NCI-H748 treated with DMSO at 0.1 percent for 48 hours (cell line): ENCODE results near the gene FAM222A.
"Not testable (repeated sequence)": the region's sequence is repeated elsewhere in the genome, so short reads cannot be mapped to it uniquely, and the experiment has no call there.

ENCODE experiments used
- DNase-seq: peaks from one replicate; lab custom pipeline; 2025; lab: John Stamatoyannopoulos, UW

Gene FAM222A

DNA sequence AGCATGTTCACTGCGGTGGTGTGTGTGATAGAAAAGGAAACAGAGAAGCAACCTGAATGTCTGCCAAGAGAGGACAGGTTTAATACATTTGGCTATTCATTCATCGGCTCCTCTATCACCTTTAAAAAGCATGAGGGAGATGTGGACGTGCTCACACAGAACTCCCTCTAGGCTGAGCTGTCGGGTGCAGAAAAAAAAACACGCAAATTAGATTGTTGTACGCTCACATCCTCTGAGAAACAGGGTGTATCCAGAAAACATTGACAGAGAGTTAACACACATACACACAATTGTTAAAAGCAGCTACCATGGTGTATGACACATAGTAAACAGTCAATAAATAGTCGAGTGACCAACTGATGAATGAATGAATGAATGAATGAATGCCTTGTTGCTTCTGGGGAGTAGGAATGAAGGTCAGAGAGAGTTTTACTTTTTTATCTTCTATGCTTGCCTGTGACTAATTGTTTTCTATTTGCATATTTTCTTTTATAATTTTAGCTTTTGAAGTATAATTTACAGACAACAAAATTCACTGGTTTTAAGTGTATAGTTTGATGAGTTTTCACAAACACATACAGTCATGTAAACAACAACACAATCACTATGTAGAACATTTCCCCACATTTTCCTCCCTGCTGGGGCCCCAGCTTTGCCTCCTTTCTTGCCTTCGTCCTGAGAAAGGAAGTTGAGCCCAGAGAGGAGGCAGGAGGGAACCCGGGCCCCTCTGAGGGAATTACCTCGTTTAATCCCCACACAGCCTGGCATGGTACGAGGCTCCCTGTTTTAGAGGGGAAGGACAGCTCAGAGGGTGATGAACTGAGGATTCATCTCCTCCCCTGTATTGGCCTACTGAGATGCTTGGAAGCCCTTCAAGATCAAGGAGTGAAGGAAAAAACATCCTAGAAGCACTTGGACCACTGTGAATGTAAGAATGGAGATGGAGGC is 19.7 kb upstream of the FAM222A start:
- no peak for DNase-seq

DNA sequence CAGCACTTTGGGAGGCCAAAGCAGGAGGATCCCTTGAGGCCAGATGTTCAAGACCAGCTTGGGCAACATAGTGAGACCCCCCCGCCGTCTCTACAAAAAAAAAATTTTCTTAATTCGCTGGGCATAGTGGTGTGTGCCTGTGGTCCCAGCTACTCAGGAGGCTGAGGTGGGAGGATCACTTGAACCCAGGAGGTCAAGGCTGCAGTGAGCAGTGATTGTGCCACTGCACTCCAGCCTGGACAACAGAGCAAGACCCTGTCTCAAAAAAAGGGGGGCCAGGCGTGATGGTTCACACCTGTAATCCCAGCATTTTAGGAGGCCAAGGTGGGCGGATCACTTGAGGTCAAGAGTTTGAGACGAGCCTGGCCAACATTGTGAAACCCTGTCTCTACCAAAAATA is 19.0 kb upstream of the FAM222A start:
- not testable (repeated sequence) for DNase-seq

DNA sequence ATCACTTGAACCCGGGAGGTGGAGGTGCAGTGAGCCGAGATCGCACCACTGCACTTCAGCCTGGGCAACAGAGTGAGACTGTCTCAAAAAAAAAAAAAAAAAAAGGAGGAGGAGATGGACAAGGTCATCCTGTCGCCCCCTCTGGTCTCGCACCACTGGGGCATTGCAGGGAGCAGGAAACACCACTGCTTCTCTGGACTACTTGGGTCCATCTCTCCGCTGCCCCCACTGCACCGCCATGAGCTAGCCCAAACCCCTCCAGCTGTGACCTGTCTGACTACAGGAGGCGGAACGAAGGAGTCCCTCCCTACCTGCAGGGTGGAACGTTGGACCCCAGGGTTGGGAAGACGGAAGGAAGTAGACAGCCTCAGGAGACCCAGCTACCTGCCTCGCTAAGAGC is 18.2 kb upstream of the FAM222A start:
- no peak for DNase-seq

DNA sequence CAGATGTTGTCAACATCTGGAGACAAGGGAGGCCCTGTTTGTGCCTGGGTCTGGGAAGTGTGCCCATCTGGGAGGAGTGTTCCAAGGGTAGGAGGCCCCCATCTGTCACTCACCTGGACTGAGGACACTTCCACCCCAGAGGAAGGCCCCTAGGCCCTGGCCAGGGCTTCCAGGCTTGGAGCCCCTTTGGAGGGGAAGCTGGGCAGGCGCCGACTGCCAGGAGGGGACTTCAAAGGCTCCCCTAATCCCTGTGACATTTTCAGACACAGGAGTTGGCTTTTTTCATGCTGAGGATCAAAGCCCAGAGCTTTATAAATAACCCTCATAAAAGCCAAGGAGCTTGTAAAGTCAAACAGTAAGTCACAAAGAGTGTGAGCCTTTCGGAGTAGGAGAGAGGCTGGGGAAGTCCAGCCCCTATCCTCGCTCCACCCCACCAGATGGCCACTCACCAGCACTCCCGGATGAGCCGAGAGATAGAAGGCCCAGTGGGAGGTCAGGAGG is 17.6 kb upstream of the FAM222A start:
- DNase-seq = no peak

- DNase-seq = no peak
Measured at GRCh38 chr12:109696485-109697269, 16.9 kb upstream of the FAM222A start.

- no peak for DNase-seq
Measured at GRCh38 chr12:109697270-109697553, 16.4 kb upstream of the FAM222A start.

GRCh38 chr12:109697877-109698468 is 15.7 kb upstream of the FAM222A start:
- no peak for DNase-seq

- no peak for DNase-seq
Measured at GRCh38 chr12:109698820-109699219, 14.8 kb upstream of the FAM222A start.

GRCh38 chr12:109701064-109701463 is 12.6 kb upstream of the FAM222A start:
- DNase-seq = no peak

GRCh38 chr12:109702111-109702841 is 11.3 kb upstream of the FAM222A start:
- DNase-seq = no peak

- no peak for DNase-seq
Measured at GRCh38 chr12:109703684-109704083, 9.9 kb upstream of the FAM222A start.

DNA sequence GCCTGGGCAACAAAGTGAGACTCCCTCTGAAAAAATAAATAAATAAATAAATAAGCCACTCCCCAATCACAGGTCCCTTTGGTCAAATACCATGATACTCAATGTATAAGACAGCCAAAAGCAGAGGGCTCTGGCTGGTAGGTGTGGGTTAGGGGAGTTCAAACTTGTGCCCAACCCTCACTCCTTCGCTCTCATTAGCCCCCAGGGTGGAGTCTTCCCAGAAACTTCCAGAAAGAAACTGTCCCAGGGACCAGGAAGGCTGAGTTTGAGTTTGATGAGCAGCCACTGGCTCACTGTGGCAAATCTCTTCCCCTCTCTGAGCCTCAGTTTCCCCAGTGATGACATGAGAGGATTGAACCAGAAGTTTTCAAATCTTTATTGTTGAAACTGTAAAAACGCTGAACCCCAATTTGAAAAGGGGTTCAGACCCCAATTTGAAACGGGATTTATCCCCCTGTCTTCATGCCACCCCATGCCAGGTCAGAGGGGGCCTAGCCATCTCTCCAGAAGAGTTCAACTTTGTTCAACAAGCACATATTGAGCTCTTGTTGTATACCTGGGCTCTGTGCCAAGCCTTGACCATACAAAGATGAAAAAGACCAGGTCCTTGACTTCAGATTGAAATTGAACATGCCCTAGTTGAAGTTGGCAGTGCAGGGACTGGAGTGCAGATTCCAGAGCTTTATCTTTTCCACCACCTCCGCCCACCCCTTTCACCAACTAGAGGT is 9.1 kb upstream of the FAM222A start:
- no peak for DNase-seq

DNA sequence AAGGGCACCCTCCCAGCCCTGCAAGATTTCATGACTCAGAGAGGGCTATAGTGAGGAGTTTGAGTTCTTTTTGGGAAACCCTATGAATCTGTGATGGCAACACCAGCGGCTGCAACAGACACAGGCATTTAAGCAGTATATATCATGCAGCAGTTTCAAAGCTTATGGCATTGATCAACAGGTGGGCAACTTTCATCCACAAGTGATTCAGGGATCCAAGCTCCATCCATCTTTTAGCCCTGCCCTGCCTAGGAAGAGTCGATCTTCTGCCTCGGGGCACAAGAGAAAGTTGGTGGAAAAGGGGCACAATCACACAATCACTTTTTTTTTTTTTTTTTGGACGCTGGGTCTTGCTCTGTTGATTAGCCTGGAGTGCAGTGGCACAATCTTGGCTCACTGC is 8.3 kb upstream of the FAM222A start:
- DNase-seq = no peak

GRCh38 chr12:109706398-109706746 is 7.3 kb upstream of the FAM222A start:
- DNase-seq = no peak

GRCh38 chr12:109706747-109707469 is 6.7 kb upstream of the FAM222A start:
- DNase-seq = no peak

DNA sequence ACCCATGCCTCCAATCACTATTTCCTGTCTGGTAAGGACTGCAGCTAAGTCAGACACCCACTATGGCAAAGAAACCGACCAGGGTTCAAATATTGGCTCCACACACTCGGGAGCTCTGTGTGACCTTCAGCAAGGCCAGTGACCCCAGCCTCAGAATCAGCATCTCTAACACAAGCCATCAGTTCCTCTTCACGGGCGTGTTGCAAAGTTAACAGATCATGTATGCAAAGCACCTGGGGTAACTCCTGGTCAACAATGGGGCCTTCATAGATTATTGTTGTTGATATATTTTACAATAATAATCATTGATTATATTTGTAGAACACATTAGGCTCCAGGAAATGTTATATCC is 6.2 kb upstream of the FAM222A start:
- no peak for DNase-seq

DNA sequence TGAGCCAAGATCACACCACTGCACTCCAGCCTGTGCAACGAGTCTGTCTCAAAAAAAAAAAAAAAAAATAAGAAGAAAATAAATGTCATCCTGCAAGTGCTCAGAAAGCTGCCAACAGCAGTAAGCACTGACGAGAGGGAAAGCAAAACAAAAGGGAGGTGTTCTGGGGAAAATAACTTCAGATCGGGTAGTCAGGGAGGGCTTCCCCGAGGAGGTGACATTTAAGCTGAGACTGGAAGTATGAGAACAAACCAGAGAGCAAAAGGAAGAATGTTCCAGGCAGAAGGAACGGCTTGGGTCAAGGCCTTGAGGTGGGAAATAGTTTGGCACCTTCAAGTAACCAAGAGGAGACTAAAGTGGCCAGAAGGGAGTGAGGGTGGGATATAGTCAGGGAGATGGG is 4.7 kb upstream of the FAM222A start:
- no peak for DNase-seq

- no peak for DNase-seq
Measured at GRCh38 chr12:109709401-109709991, 4.1 kb upstream of the FAM222A start.

GRCh38 chr12:109710205-109710746 is 3.3 kb upstream of the FAM222A start:
- DNase-seq = no peak
